Activated T-helper 9 cell treated with anti-CD3 and anti-CD28 coated beads, Interleukin-2, amount 50 U/mL, for 16 hours (primary cell): ENCODE data around the gene TTC23.
"Not testable (repeated sequence)": the region's sequence is repeated elsewhere in the genome, so short reads cannot be mapped to it uniquely, and the experiment has no call there.

Experiments
- DNase-seq: peaks from one replicate; pipeline ENCODE4 v3.0.0-alpha.2; 2020; ENCODE audit warnings: low read depth

TTC23 gene

GRCh38 chr15:99248000-99248715 is 1.2 kb downstream of the TTC23 start:
- no peak for DNase-seq

- no peak for DNase-seq
Measured at GRCh38 chr15:99247062-99247461, 2.3 kb downstream of the TTC23 start.

DNA sequence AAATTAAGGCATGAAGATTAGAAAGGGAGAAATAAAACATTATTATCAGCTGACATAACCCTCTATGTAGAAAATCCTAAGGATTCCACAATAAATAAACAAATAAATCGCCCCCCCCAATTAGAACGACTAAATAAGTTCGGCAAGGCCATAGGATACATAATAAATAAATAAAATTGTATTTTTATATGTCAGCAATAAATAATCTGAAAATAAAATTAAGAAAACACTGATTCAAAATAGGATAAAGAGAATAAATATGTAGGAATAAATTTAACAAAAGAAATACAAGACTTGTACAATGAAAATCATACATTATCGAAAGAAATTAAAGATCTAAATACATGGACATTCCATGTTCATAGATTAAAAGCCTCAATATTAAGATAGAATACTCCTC is 5.1 kb downstream of the TTC23 start:
- no peak for DNase-seq

DNA sequence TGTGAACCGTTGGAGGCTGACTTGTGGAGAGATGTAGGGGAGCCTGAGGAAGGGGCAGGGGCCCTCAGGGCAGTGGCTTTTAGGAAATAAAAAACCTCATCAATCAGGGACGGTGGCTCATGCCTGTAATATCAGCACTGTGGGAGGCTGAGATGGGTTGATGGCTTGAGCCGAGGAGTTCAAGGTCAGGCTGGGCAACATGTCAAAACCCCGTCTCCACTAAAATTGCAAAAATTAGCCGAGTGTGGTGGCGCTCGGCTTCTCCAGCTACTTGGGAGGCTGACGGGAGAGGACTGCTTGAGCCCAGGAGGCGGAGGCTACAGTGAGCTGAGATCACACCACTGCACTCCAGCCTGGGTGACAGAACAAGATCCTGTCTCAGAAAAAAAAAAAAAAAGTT is 7.6 kb downstream of the TTC23 start:
- DNase-seq = no peak

GRCh38 chr15:99239545-99240198 is 9.7 kb downstream of the TTC23 start:
- DNase-seq = no peak

DNA sequence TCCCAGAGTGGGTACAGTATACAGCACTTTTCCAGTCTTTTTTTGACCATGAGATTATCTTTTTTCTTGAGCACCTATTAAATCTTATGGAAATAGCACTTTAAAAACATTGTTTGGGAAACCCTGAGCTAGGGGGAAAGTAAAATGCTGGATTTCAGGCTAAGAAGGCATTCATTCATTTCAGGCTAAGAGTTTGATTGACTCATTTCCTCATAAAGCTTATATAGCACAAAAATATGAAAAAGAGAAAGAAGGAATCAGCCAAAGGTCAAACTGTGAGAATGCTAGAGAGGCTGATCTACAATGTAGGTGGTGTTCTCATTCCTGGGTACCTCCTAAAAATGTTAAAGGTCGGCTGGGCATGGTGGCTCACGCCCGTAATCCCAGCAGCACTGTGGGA is 10.5 kb downstream of the TTC23 start:
- no peak for DNase-seq

- DNase-seq = not testable (repeated sequence)
Measured at GRCh38 chr15:99234160-99234559, 15.2 kb downstream of the TTC23 start.

DNA sequence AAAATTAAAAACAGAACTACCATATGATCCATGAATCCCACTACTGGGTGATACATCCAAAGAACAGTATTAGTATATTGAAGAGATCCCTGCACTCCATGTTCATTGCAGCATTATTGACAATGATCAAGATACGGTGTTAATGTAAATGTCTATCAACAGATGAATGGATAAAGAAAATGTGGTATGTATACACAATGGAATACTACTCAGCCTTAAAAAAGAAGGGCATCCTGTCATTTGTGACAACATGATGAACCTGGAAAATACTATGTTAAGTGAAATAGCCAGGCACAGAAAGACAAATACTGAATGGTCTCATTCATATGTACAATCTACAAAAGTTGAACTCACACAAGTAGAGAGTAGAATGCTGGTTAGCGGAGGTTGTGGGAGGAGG is 16.6 kb downstream of the TTC23 start:
- DNase-seq = no peak

DNA sequence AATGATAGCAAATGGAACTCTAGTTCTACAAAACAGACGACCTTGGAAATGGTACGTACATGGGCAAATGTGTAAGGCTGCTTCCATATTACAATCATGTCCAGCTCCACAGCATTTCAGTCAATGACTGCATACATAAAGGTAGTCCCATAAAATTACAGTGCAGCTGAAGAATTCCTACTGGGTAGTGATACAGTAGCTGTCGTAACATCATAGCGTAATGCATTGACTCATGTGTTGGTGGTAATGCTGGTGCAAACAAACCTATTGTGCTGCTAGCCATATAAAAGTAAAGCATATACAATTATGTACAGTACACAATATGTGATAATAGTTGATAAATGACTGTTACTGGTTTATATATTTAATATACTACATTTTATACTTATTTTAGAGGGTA is 18.5 kb downstream of the TTC23 start:
- no peak for DNase-seq

- no peak for DNase-seq
Measured at GRCh38 chr15:99228120-99228770, 21.1 kb downstream of the TTC23 start.

DNA sequence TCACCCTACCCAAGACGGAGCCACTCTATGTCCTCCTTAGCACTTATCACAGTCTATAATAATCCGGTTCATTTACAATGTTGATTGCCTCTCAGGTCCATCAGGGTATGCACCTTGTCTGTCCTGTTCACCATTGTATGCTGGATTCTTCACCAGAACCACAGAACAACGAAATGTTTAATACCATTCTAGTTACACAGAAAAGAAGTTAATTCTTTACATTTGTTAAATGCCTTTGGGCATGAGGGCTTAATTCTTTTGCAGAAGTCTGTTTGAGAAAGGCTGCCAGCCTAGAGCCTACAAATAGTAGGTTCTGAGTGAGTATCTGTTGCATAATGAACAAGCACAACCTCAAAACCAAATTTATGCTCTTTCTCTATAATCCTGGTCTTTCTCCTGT is 22.6 kb downstream of the TTC23 start:
- DNase-seq = no peak

DNA sequence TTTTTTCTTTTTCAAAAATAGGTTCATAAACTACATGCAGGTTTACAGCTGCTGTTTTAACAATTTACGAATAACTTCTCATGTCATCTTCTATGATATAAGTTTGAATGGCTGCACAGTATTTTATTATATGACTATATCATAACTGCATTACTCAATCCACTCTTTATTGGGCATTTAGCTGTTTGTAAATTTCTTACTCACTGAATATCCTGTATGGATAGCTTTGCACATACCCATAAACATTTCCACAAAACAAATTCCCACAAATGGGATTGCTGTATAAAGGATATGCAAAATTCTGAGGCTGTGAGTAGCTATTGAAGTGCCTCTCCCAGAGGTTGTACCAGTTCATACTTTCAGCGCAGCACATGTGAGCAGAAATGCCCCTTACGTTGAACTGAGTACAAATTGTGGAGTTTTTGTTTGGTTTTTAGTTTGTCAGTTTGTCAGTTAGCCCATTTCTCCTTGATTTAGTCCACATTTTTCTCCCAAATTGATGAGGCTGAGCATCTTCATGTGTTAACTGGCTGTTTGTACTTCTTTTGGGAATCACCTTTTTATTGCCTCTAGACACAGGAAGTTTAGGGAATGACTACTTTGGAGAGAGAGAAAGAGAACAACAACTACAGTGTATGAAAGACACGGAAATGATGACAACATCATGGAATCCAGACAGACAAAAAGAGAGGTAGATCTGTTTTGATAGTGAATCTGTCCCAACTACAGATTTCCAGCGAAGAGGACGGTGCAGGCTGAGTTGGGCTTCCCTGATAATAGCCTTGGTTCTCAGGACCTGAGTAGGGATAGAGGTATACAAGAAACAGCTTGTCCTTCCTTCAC is 24.8 kb downstream of the TTC23 start:
- DNase-seq = no peak

- peak; percentile 23 for DNase-seq
Measured at GRCh38 chr15:99213187-99213811, 36.1 kb downstream of the TTC23 start.

DNA sequence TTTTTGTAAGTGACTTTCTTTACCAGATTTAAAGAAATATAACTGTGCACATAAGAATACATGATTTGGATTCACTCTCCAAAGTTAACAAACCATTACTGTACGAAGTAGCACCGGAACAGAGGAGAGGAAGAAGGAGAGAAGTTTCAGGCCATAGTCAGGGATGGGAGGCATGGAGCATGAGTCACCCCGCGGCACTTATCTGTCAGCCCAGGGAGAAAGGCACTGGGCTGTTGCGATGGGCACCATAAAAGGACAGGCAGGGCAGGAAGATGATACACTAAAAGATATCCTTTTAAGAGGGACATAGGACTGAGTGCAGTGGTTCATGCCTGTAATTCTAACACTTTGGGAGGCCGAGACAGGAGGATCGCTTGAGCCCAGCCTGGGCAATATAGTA is 37.0 kb downstream of the TTC23 start:
- no peak for DNase-seq

GRCh38 chr15:99211926-99212325 is 37.5 kb downstream of the TTC23 start:
- no peak for DNase-seq

DNA sequence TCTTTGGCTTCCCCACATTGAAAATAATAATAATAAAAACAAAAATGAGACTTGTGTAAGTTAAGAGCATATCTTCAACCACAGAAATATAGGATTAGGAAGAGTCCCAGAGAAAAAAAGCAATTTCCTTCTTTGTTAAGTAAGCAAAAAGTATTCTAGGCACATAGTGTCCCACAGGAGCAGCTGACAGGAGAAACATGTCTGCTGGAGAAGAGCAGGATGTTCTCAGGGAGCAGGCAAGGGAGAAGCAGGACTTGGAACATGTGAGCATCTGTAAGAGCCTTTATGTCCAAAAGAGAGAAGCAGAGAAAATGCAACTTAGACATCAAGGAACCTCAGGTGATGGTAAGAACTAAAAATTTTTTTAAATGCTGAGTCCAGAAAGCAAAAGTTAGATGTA is 39.0 kb downstream of the TTC23 start:
- no peak for DNase-seq

GRCh38 chr15:99209326-99209725 is 40.1 kb downstream of the TTC23 start:
- DNase-seq = no peak

- DNase-seq = no peak
Measured at GRCh38 chr15:99207672-99208071, 41.7 kb downstream of the TTC23 start.

DNA sequence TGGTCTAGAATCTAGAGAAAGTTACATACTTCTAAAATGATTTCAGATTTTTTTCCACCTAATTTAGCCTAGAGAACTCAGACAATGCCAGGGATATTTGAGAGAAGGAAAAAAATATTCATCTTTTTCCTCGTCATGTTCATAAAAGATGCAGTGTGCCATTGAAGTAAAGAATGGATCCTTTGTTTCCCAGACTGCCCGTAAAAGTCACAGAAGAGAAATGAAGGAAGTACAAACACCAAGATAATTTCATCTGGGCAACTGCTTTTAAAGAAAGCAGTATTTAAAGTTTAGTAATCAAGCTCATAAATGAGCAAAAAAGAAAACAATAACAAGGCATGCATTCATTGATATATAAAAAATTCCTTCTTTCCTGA is 47.2 kb downstream of the TTC23 start:
- DNase-seq = no peak

DNA sequence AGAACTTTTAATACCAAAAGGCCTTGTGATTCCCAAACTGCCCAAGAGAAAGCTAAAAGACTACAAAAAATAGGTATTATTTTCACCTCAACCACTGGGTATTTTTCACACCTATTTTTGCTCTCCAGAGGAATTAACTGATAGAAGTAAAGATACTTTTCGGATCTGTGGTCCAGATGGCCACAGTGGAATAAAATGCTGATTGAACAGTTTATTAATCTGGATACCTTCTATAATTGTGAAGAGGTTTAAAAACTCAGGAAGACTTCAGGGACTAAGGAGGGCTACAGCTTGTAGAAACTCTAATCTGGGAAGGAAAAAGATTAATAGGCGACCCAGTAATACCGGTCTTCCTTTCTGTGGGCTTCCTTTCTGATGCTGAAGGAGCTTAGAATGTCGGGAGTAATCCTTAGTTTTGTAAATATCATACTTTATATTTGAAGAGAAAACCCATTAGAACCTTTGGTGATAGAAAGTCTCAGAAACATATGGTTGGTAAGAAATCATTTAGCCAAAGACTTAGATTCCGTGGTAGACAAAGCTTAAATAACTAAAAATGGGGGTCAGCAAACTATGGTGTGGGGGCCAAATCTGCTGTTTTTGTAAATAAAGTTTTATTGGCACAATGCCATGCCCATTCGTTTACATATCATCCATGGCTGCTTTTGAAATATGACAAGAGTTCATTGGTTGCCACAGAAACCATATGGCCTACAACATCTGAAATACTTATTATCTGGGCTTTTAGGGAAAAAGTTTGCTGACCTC is 47.8 kb downstream of the TTC23 start:
- no peak for DNase-seq

DNA sequence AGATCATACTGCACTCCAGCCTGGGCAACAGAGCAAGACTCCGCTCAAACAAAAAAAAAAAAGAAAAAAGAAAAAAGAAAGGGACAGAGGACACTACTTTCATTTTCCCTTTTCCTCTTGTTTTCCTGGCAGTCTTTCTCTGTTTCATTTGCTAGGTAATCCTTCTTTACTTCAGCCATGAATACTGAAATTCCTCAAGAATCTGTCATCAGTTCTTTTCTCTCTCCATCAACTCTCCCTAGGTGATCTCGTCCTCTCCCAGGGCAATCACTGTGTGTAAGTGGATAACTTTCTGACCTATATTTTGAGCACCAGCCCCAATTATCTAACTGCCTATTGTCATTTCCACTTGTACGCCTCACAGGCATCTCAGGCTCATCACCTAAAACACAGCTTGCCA is 51.5 kb downstream of the TTC23 start:
- DNase-seq = no peak
